ENCODE data around the gene SLCO1B1.

Gene SLCO1B1

GRCh38 chr12:21117995-21118394 is 13.0 kb upstream of the SLCO1B1 start:
- no peak overlapping the region for H3K4ac ChIP-seq (ENCODE audit: low read length)
- no peak overlapping the region for H3K4me3 ChIP-seq (ENCODE audit: low read length in 2 of 2)
- H3K18ac ChIP-seq (ENCODE audit: low read length) = peak overlapping the region; percentile 17
- no peaks in the 10 kb centered on the region for H3K27me3 ChIP-seq (ENCODE audit: control insufficient read depth in 3 of 3, insufficient read depth in 3 of 3, low read depth in 1 of 3, low read length in 3 of 3)
- H2AK5ac ChIP-seq (ENCODE audit: low read depth, low read length) = no peak overlapping the region
- H3K14ac ChIP-seq (ENCODE audit: low read length) = no peak overlapping the region
- no peak overlapping the region for H3K9ac ChIP-seq (ENCODE audit: low read depth, low read length, poor library complexity)
- no peak overlapping the region for H3K27ac ChIP-seq (replicated peaks; ENCODE audit: low read length)
- no peak overlapping the region for H2BK5ac ChIP-seq (ENCODE audit: low read length)
- no peak overlapping the region for H3K4me2 ChIP-seq (ENCODE audit: insufficient read depth, low read length, poor library complexity, severe bottlenecking)
- WGBS, 2 donors (ENCODE audit: extremely low coverage in 2 of 2, insufficient read length in 2 of 2, insufficient replicate concordance in 1 of 2) = no CpG with 5 or more reads among the region's 3 CpGs
- H2BK12ac ChIP-seq (ENCODE audit: low read length) = no peak overlapping the region
- H3K36me3 ChIP-seq (replicated peaks in 1 of 2; ENCODE audit: control insufficient read depth in 2 of 2, insufficient read depth in 2 of 2, low read length in 2 of 2) = no peaks in the 10 kb centered on the region
- DNase-seq (ENCODE audit: low spot score) = no peak
- no peaks in the 10 kb centered on the region for H3K79me1 ChIP-seq (ENCODE audit: low read depth, low read length)
- no peak overlapping the region for H2AFZ ChIP-seq (ENCODE audit: low read length)
- no peak overlapping the region for H4K8ac ChIP-seq (ENCODE audit: low read depth, low read length)
- H2BK15ac ChIP-seq (ENCODE audit: low read length) = no peak overlapping the region
- H4K91ac ChIP-seq (ENCODE audit: low read depth, low read length, poor library complexity) = no peak overlapping the region
- no peaks in the 10 kb centered on the region for H3K4me1 ChIP-seq (ENCODE audit: control insufficient read depth in 2 of 2, insufficient read depth in 1 of 2, low read depth in 1 of 2, low read length in 2 of 2)
- H2BK120ac ChIP-seq (ENCODE audit: low read depth, low read length) = no peak overlapping the region
- H3K9me3 ChIP-seq (replicated peaks in 1 of 2; ENCODE audit: control insufficient read depth in 2 of 2, insufficient read depth in 1 of 2, low read depth in 1 of 2, low read length in 2 of 2) = peaks cover 0 to 1% of the 10 kb centered on the region in 2 donors
- no peak overlapping the region for H3K23ac ChIP-seq (ENCODE audit: low read depth, low read length, poor library complexity)

GRCh38 chr12:21118760-21119159 is 12.2 kb upstream of the SLCO1B1 start:
- no peak overlapping the region for H3K14ac ChIP-seq (ENCODE audit: low read length)
- no peaks in the 10 kb centered on the region for H3K36me3 ChIP-seq (replicated peaks in 1 of 2; ENCODE audit: control insufficient read depth in 2 of 2, insufficient read depth in 2 of 2, low read length in 2 of 2)
- H3K79me1 ChIP-seq (ENCODE audit: low read depth, low read length) = no peaks in the 10 kb centered on the region
- H3K9ac ChIP-seq (ENCODE audit: low read depth, low read length, poor library complexity) = no peak overlapping the region
- no peak overlapping the region for H2BK12ac ChIP-seq (ENCODE audit: low read length)
- DNase-seq (ENCODE audit: low spot score) = no peak
- peaks cover 0 to 1% of the 10 kb centered on the region in 2 donors for H3K9me3 ChIP-seq (replicated peaks in 1 of 2; ENCODE audit: control insufficient read depth in 2 of 2, insufficient read depth in 1 of 2, low read depth in 1 of 2, low read length in 2 of 2)
- no peak overlapping the region for H4K8ac ChIP-seq (ENCODE audit: low read depth, low read length)
- no peak overlapping the region for H3K18ac ChIP-seq (ENCODE audit: low read length)
- H2BK5ac ChIP-seq (ENCODE audit: low read length) = no peak overlapping the region
- no peak overlapping the region for H3K4me2 ChIP-seq (ENCODE audit: insufficient read depth, low read length, poor library complexity, severe bottlenecking)
- H3K27me3 ChIP-seq (ENCODE audit: control insufficient read depth in 3 of 3, insufficient read depth in 3 of 3, low read depth in 1 of 3, low read length in 3 of 3) = no peaks in the 10 kb centered on the region
- no peak overlapping the region for H3K4me3 ChIP-seq (ENCODE audit: low read length in 2 of 2)
- WGBS, 2 donors (ENCODE audit: extremely low coverage in 2 of 2, insufficient read length in 2 of 2, insufficient replicate concordance in 1 of 2) = no CpG with 5 or more reads among the region's 1 CpG
- no peak overlapping the region for H3K4ac ChIP-seq (ENCODE audit: low read length)
- no peak overlapping the region for H3K23ac ChIP-seq (ENCODE audit: low read depth, low read length, poor library complexity)
- H3K27ac ChIP-seq (replicated peaks; ENCODE audit: low read length) = no peak overlapping the region
- H2AK5ac ChIP-seq (ENCODE audit: low read depth, low read length) = no peak overlapping the region
- H2BK15ac ChIP-seq (ENCODE audit: low read length) = no peak overlapping the region
- H2BK120ac ChIP-seq (ENCODE audit: low read depth, low read length) = no peak overlapping the region
- no peaks in the 10 kb centered on the region for H3K4me1 ChIP-seq (ENCODE audit: control insufficient read depth in 2 of 2, insufficient read depth in 1 of 2, low read depth in 1 of 2, low read length in 2 of 2)
- no peak overlapping the region for H4K91ac ChIP-seq (ENCODE audit: low read depth, low read length, poor library complexity)
- no peak overlapping the region for H2AFZ ChIP-seq (ENCODE audit: low read length)

- no peak overlapping the region for H3K18ac ChIP-seq (ENCODE audit: low read length)
- no peak for DNase-seq (ENCODE audit: low spot score)
- no peaks in the 10 kb centered on the region for H3K27me3 ChIP-seq (ENCODE audit: control insufficient read depth in 3 of 3, insufficient read depth in 3 of 3, low read depth in 1 of 3, low read length in 3 of 3)
- no peak overlapping the region for H4K8ac ChIP-seq (ENCODE audit: low read depth, low read length)
- H2BK5ac ChIP-seq (ENCODE audit: low read length) = no peak overlapping the region
- H2BK120ac ChIP-seq (ENCODE audit: low read depth, low read length) = no peak overlapping the region
- H3K9ac ChIP-seq (ENCODE audit: low read depth, low read length, poor library complexity) = no peak overlapping the region
- WGBS, 2 donors (ENCODE audit: extremely low coverage in 2 of 2, insufficient read length in 2 of 2, insufficient replicate concordance in 1 of 2) = no CpG with 5 or more reads among the region's 3 CpGs
- H3K4me1 ChIP-seq (ENCODE audit: control insufficient read depth in 2 of 2, insufficient read depth in 1 of 2, low read depth in 1 of 2, low read length in 2 of 2) = no peaks in the 10 kb centered on the region
- no peak overlapping the region for H2AFZ ChIP-seq (ENCODE audit: low read length)
- no peak overlapping the region for H3K14ac ChIP-seq (ENCODE audit: low read length)
- no peak overlapping the region for H3K4me2 ChIP-seq (ENCODE audit: insufficient read depth, low read length, poor library complexity, severe bottlenecking)
- no peaks in the 10 kb centered on the region for H3K9me3 ChIP-seq (replicated peaks in 1 of 2; ENCODE audit: control insufficient read depth in 2 of 2, insufficient read depth in 1 of 2, low read depth in 1 of 2, low read length in 2 of 2)
- H3K4ac ChIP-seq (ENCODE audit: low read length) = no peak overlapping the region
- H2BK15ac ChIP-seq (ENCODE audit: low read length) = no peak overlapping the region
- H3K27ac ChIP-seq (replicated peaks; ENCODE audit: low read length) = no peak overlapping the region
- H4K91ac ChIP-seq (ENCODE audit: low read depth, low read length, poor library complexity) = no peak overlapping the region
- H3K4me3 ChIP-seq (ENCODE audit: low read length in 2 of 2) = no peak overlapping the region
- no peak overlapping the region for H3K23ac ChIP-seq (ENCODE audit: low read depth, low read length, poor library complexity)
- no peaks in the 10 kb centered on the region for H3K79me1 ChIP-seq (ENCODE audit: low read depth, low read length)
- H2AK5ac ChIP-seq (ENCODE audit: low read depth, low read length) = no peak overlapping the region
- no peaks in the 10 kb centered on the region for H3K36me3 ChIP-seq (replicated peaks in 1 of 2; ENCODE audit: control insufficient read depth in 2 of 2, insufficient read depth in 2 of 2, low read length in 2 of 2)
- no peak overlapping the region for H2BK12ac ChIP-seq (ENCODE audit: low read length)
These were observed 1.6 kb upstream of the SLCO1B1 start for GRCh38 chr12:21129351-21129750.

- Histone ChIP-seq H2BK15ac (ENCODE audit: low read length) (no peak overlapping the region), H3K27me3 (ENCODE audit: control insufficient read depth in 3 of 3, insufficient read depth in 3 of 3, low read depth in 1 of 3, low read length in 3 of 3) (no peaks in the 10 kb centered on the region), H3K36me3 (replicated peaks in 1 of 2; ENCODE audit: control insufficient read depth in 2 of 2, insufficient read depth in 2 of 2, low read length in 2 of 2) (no peaks in the 10 kb centered on the region), H4K8ac (ENCODE audit: low read depth, low read length) (no peak overlapping the region), H2AK5ac (ENCODE audit: low read depth, low read length) (no peak overlapping the region), H2BK5ac (ENCODE audit: low read length) (no peak overlapping the region), H3K9ac (ENCODE audit: low read depth, low read length, poor library complexity) (no peak overlapping the region), H3K4me2 (ENCODE audit: insufficient read depth, low read length, poor library complexity, severe bottlenecking) (no peak overlapping the region), H3K4me3 (ENCODE audit: low read length in 2 of 2) (no peak overlapping the region), H4K91ac (ENCODE audit: low read depth, low read length, poor library complexity) (no peak overlapping the region), H3K79me1 (ENCODE audit: low read depth, low read length) (no peaks in the 10 kb centered on the region), H3K23ac (ENCODE audit: low read depth, low read length, poor library complexity) (no peak overlapping the region), H2AFZ (ENCODE audit: low read length) (no peak overlapping the region), H2BK120ac (ENCODE audit: low read depth, low read length) (no peak overlapping the region), H3K4me1 (ENCODE audit: control insufficient read depth in 2 of 2, insufficient read depth in 1 of 2, low read depth in 1 of 2, low read length in 2 of 2) (no peaks in the 10 kb centered on the region), H3K4ac (ENCODE audit: low read length) (no peak overlapping the region), H2BK12ac (ENCODE audit: low read length) (no peak overlapping the region), H3K14ac (ENCODE audit: low read length) (no peak overlapping the region), H3K27ac (replicated peaks; ENCODE audit: low read length) (no peak overlapping the region), H3K9me3 (replicated peaks in 1 of 2; ENCODE audit: control insufficient read depth in 2 of 2, insufficient read depth in 1 of 2, low read depth in 1 of 2, low read length in 2 of 2) (no peaks in the 10 kb centered on the region), H3K18ac (ENCODE audit: low read length) (no peak overlapping the region)
- no peak for DNase-seq (ENCODE audit: low spot score)
- WGBS, 2 donors (ENCODE audit: extremely low coverage in 2 of 2, insufficient read length in 2 of 2, insufficient replicate concordance in 1 of 2) = no CpG with 5 or more reads among the region's 1 CpG
These were observed 1.1 kb upstream of the SLCO1B1 start for GRCh38 chr12:21129906-21130305.
